KMS-11 (cell line): Measurements from ENCODE around the gene ITPRIPL2.

Source experiments
- H2AFZ ChIP-seq: fragments of 200-600 bp; sonication (generic); 2 replicates; pipeline ENCODE4 v1.6.1; 2016; ENCODE audit warnings: antibody characterized with exemption, mixed run types, low read depth
- H3K27ac ChIP-seq: fragments of 200-600 bp; sonication (generic); 2 replicates; pipeline ENCODE4 v1.6.1; 2016; ENCODE audit warnings: mild to moderate bottlenecking, mixed run types
- H3K27me3 ChIP-seq: fragments of 200-600 bp; sonication (generic); 2 replicates; pipeline ENCODE4 v1.6.1; 2017; ENCODE audit warnings: mild to moderate bottlenecking, low read depth, mixed run types, moderate library complexity; ENCODE audit not compliant: insufficient read depth
- H3K36me3 ChIP-seq: fragments of 200-600 bp; sonication (generic); 2 replicates; pipeline ENCODE4 v1.6.1; 2017; ENCODE audit warnings: mild to moderate bottlenecking, mixed run types; ENCODE audit not compliant: insufficient read depth
- H3K4me1 ChIP-seq: fragments of 200-600 bp; sonication (generic); 2 replicates; pipeline ENCODE4 v1.6.1; 2016; ENCODE audit warnings: mild to moderate bottlenecking, low read depth, mixed run types; ENCODE audit not compliant: poor library complexity, severe bottlenecking
- H3K4me2 ChIP-seq: fragments of 200-600 bp; sonication (generic); 2 replicates; pipeline ENCODE4 v1.7.0; 2016; ENCODE audit warnings: mild to moderate bottlenecking, mixed run types
- H3K4me3 ChIP-seq: fragments of 200-600 bp; sonication (generic); IDR thresholded peaks from 2 replicates; pipeline ENCODE4 v1.6.1; 2017; ENCODE audit warnings: low read depth, low read length, mixed read lengths; ENCODE audit not compliant: insufficient read depth
- H3K79me2 ChIP-seq: fragments of 200-600 bp; sonication (generic); 2 replicates; pipeline ENCODE4 v1.6.1; 2016; ENCODE audit warnings: low read depth, mixed run types; ENCODE audit not compliant: insufficient read depth
- H3K9ac ChIP-seq: fragments of 200-600 bp; sonication (generic); 2 replicates; pipeline ENCODE4 v1.6.1; 2016; ENCODE audit warnings: mild to moderate bottlenecking, mixed run types
- H4K20me1 ChIP-seq: fragments of 200-600 bp; sonication (generic); 2 replicates; pipeline ENCODE4 v1.6.1; 2016; ENCODE audit warnings: mild to moderate bottlenecking, mixed run types; ENCODE audit not compliant: insufficient read depth
- CTCF ChIP-seq: fragments of 200-600 bp; sonication (generic); conservative IDR thresholded peaks from 2 replicates; pipeline ENCODE4 v1.6.1; 2017; ENCODE audit warnings: low read depth, mild to moderate bottlenecking, antibody characterized with exemption, low read length, moderate library complexity, mixed read lengths

The ITPRIPL2 gene

GRCh38 chr16:19109288-19109664, 4.5 kb upstream of the ITPRIPL2 start:
- Histone ChIP-seq H2AFZ (no peak overlapping the region), H3K27ac (no peak overlapping the region), H3K4me3 (no peak overlapping the region), H3K4me2 (no peak overlapping the region), H3K36me3 (no peaks in the 10 kb centered on the region), H3K9ac (no peak overlapping the region), H3K4me1 (no peaks in the 10 kb centered on the region), H3K79me2 (no peaks in the 10 kb centered on the region), H3K27me3 (no peaks in the 10 kb centered on the region), H4K20me1 (no peaks in the 10 kb centered on the region)
- TF ChIP-seq CTCF, result no peak

- no peak overlapping the region for H2AFZ ChIP-seq
- no peaks in the 10 kb centered on the region for H3K36me3 ChIP-seq
- H4K20me1 ChIP-seq, result no peaks in the 10 kb centered on the region
- H3K4me1 ChIP-seq, result no peaks in the 10 kb centered on the region
- H3K4me3 ChIP-seq, result no peak overlapping the region
- no peaks in the 10 kb centered on the region for H3K79me2 ChIP-seq
- no peaks in the 10 kb centered on the region for H3K27me3 ChIP-seq
- TF ChIP-seq CTCF, result no peak
- no peak overlapping the region for H3K4me2 ChIP-seq
- H3K9ac ChIP-seq, result no peak overlapping the region
- H3K27ac ChIP-seq, result no peak overlapping the region
Observed at GRCh38 chr16:19110537-19111360, 3.0 kb upstream of the ITPRIPL2 start.

- Histone ChIP-seq H3K79me2 (no peaks in the 10 kb centered on the region), H3K27ac (no peak overlapping the region)
Observed at GRCh38 chr16:19112099-19112407, 1.7 kb upstream of the ITPRIPL2 start.

GRCh38 chr16:19114359-19115147, 789 bp downstream of the ITPRIPL2 start:
- H3K79me2 ChIP-seq, result no peaks in the 10 kb centered on the region

More at GRCh38 chr16:19112099-19112407, 1.7 kb upstream of the ITPRIPL2 start:
- Histone ChIP-seq H3K4me2 (no peak overlapping the region), H3K4me3 (no peak overlapping the region), H3K27me3 (no peaks in the 10 kb centered on the region), H3K36me3 (no peaks in the 10 kb centered on the region), H3K9ac (no peak overlapping the region), H2AFZ (no peak overlapping the region), H4K20me1 (no peaks in the 10 kb centered on the region), H3K4me1 (no peaks in the 10 kb centered on the region)
- TF ChIP-seq CTCF, result no peak

More at GRCh38 chr16:19114359-19115147, 789 bp downstream of the ITPRIPL2 start:
- Histone ChIP-seq H3K4me2 (no peak overlapping the region), H3K27ac (no peak overlapping the region), H2AFZ (no peak overlapping the region), H3K9ac (no peak overlapping the region), H3K27me3 (no peaks in the 10 kb centered on the region), H3K4me1 (no peaks in the 10 kb centered on the region), H4K20me1 (no peaks in the 10 kb centered on the region), H3K36me3 (no peaks in the 10 kb centered on the region), H3K4me3 (no peak overlapping the region)
- no peak for TF ChIP-seq CTCF
